Mesothelial cell of epicardium (in vitro differentiated cells): Measurements from ENCODE around the gene BMP2K. TPM values are rescaled to one million over a fixed set of nuclear protein-coding genes. Genes with fewer than 3 reads are reported as not detected.

Source experiments
- DNase-seq, 2 experiments: peaks; one replicate each; pipeline ENCODE4 v3.0.0; 2021; ENCODE audit warnings: low spot score in 2 of 2; ENCODE audit not compliant: unreplicated experiment in 2 of 2
- H3K27ac Mint-ChIP-seq: 2 replicates; pipeline ENCODE4 v1.8.0; 2021; ENCODE audit warnings: mixed read lengths
- H3K27me3 Mint-ChIP-seq: 2 replicates; pipeline ENCODE4 v1.8.0; 2021; ENCODE audit warnings: low read depth, mixed read lengths
- H3K36me3 Mint-ChIP-seq: 2 replicates; pipeline ENCODE4 v1.8.0; 2021; ENCODE audit warnings: mixed read lengths
- H3K4me1 Mint-ChIP-seq: 2 replicates; pipeline ENCODE4 v1.8.0; 2021; ENCODE audit warnings: mixed read lengths
- H3K4me3 Mint-ChIP-seq: 2 replicates; pipeline ENCODE4 v1.8.0; 2021; ENCODE audit warnings: mild to moderate bottlenecking, moderate library complexity, mixed read lengths
- H3K9me3 Mint-ChIP-seq: 2 replicates; pipeline ENCODE4 v1.8.0; 2021; ENCODE audit warnings: mixed read lengths
- total RNA-seq: library from RNA; stranded (reverse); gene quantifications from 3 replicates; pipeline ENCODE4 v1.2.1, GENCODE V29; 2021
- TF ChIP-seq, protein P1 (sequence below): fragments of 200-600 bp; sonication (generic); IDR thresholded peaks from one replicate; pipeline ENCODE4 v1.5.0; 2021; ENCODE audit warnings: antibody characterized with exemption; ENCODE audit not compliant: unreplicated experiment

Gene BMP2K
- total RNA-seq, 1 donor from 2014 or later, result 23.2 TPM

DNA sequence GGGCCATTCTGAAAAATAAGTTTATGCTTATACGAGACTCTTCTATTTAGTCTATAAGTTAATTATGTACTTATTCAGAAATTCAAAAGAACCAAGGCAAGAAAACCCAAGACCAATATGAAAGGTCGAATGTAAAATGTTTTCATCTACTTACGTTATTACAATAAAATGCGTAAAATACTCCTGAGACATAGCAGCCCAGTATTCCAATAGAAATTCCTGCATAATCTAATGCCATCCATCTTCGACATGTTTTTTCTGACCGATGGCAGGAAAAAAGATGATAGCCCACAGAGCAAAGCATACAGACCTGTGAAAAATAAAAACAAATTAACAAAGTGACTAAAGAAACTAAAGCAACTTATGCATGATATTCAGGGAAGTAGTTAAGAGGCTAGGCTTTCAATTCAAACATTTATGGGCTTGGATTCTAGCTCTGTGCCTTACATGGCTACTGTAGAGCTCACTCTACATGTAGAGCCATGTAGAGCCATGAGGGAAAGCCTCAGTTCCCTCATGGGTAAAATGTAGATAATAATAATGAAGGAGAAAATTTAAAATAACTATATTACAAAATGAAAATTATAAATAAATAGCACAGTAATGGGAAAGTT, 154.0 kb downstream of the BMP2K start:
- H3K27me3 Mint-ChIP-seq, result no peaks in the 10 kb centered on the region
- DNase-seq, result no peak
- no peak overlapping the region for H3K4me3 Mint-ChIP-seq
- H3K4me1 Mint-ChIP-seq, result no peaks in the 10 kb centered on the region
- H3K36me3 Mint-ChIP-seq, result peaks cover 25% of the 10 kb centered on the region
- no peak overlapping the region for H3K27ac Mint-ChIP-seq
- TF ChIP-seq, protein P1, sequence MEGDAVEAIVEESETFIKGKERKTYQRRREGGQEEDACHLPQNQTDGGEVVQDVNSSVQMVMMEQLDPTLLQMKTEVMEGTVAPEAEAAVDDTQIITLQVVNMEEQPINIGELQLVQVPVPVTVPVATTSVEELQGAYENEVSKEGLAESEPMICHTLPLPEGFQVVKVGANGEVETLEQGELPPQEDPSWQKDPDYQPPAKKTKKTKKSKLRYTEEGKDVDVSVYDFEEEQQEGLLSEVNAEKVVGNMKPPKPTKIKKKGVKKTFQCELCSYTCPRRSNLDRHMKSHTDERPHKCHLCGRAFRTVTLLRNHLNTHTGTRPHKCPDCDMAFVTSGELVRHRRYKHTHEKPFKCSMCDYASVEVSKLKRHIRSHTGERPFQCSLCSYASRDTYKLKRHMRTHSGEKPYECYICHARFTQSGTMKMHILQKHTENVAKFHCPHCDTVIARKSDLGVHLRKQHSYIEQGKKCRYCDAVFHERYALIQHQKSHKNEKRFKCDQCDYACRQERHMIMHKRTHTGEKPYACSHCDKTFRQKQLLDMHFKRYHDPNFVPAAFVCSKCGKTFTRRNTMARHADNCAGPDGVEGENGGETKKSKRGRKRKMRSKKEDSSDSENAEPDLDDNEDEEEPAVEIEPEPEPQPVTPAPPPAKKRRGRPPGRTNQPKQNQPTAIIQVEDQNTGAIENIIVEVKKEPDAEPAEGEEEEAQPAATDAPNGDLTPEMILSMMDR, result no peak
- H3K9me3 Mint-ChIP-seq, result no peaks in the 10 kb centered on the region

DNA sequence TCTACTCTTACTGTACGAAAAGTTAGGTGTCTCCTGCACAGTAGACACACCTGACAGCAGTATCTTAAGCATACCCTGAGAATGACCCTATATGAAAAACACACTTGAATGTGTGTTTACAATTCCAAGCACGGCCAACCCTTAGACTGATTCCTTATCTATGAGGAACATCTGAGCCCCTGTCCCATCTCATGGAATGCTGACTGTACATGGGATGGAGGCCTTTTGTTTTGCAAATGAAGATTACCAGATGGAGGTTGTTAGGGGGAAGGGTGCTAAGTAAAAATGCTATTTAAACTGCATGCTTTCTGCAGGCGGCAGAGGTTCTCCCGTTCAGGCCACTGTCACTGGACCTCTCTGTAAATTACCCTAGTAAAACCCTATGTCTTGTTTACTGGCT, 160.8 kb downstream of the BMP2K start:
- no peaks in the 10 kb centered on the region for H3K36me3 Mint-ChIP-seq
- no peak overlapping the region for H3K27ac Mint-ChIP-seq
- peaks cover 3% of the 10 kb centered on the region for H3K27me3 Mint-ChIP-seq
- no peak for DNase-seq
- H3K4me3 Mint-ChIP-seq, result no peak overlapping the region
- H3K4me1 Mint-ChIP-seq, result peaks cover 23% of the 10 kb centered on the region
- TF ChIP-seq, protein P1, result no peak
- H3K9me3 Mint-ChIP-seq, result no peaks in the 10 kb centered on the region

DNA sequence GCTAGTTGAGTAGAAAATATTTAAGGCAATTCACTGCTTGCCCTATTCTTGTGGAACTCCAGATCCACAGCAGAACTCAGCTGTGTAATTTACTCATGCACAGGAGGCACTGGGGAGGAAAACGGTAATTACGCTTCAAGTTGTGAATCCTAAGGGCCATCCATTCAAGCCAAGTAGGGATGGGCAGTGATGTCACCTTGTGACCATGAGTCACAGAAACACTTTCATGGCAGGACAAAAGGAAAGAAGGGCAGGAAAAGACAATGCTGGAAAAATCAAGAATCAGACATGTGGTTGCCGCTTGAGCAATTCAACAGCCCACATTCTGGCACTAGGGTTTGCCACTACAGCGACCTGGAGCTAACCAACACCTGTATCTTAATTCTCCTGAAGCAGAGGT, 161.7 kb downstream of the BMP2K start:
- TF ChIP-seq, protein P1, result no peak
- H3K4me1 Mint-ChIP-seq, result peaks cover 23% of the 10 kb centered on the region
- DNase-seq, result no peak
- H3K27ac Mint-ChIP-seq, result no peak overlapping the region
- peak overlapping the region; percentile 39 for H3K4me3 Mint-ChIP-seq
- H3K9me3 Mint-ChIP-seq, result no peaks in the 10 kb centered on the region
- peaks cover 9% of the 10 kb centered on the region for H3K27me3 Mint-ChIP-seq
- H3K36me3 Mint-ChIP-seq, result no peaks in the 10 kb centered on the region

DNA sequence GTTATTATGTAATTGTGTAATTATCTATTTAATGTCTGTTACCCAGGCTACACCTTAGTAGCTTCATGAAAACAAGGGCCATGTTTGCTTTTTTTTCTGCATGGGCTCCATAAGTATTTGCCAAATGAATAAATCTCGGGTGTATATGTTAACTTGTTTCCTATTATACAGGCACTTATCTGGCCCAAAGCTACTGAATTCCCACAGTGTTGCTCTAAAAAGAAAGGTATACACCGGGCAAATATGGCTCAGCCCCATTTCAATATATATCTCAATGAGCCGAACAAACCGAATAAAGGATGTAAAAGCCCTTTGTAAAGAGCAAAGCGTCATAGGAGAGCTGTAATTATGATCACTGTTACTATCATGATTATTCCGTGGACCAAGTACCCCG, 162.3 kb downstream of the BMP2K start:
- TF ChIP-seq, protein P1, result no peak
- DNase-seq, result no peak
- no peaks in the 10 kb centered on the region for H3K36me3 Mint-ChIP-seq
- peaks cover 23% of the 10 kb centered on the region for H3K4me1 Mint-ChIP-seq
- peak overlapping the region; percentile 87 for H3K4me3 Mint-ChIP-seq
- no peaks in the 10 kb centered on the region for H3K9me3 Mint-ChIP-seq
- peak overlapping the region; percentile 74 for H3K27ac Mint-ChIP-seq
- H3K27me3 Mint-ChIP-seq, result peaks cover 14% of the 10 kb centered on the region

DNA sequence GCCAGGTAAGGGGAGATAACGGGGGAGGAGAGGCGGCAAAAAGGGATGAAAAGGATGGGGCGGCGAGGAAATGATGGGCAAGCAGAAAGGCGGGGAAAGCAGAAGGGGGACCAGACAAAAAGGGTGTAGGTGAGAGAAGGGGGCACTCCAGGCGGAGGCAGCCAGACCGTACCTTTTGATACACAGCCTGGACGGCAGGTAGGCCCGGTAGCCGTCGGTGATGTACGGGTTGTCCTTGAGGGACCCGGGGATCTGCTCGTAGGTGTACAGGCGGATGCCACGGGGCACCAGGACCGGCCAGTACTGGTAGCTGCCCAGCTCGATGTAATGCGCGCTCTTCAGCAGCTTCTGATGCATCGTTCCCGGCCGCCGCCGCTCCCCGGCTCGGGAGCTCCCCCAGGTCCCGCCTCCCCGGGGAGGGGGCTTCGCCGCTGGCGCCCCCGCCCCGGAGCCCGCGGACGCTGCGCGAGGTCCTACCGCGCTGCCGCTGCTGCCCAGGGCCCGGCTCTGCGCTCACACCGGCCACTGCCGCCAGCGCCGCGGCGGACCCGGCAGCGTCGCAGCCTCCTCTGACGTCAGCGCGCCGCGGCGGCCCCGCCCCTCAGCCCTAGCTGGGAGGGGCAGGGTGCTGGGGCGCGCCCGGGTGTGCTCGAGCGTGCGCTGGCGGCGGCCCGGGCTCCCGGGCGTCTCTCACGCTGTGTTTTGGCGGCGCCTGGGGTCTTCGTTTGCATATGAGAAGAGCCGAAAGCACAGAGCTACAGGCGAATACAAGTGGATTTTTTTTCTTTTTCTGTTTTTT, 162.9 kb downstream of the BMP2K start, which contains the start of gene PAQR3:
PAQR3 (minus strand) TSS at position 571 of the 799 bp plus-strand sequence; CDS start at position 357, 214 bp downstream.
- no peaks in the 10 kb centered on the region for H3K9me3 Mint-ChIP-seq
- H3K4me3 Mint-ChIP-seq, result peak within 1 kb of the TSS; percentile 87
- DNase-seq, result peak; percentile 73 to 88
- H3K36me3 Mint-ChIP-seq, result no peaks in the 10 kb centered on the region
- peaks cover 23% of the 10 kb centered on the region for H3K4me1 Mint-ChIP-seq
- H3K27me3 Mint-ChIP-seq, result peaks cover 20% of the 10 kb centered on the region
- H3K27ac Mint-ChIP-seq, result peak within 1 kb of the TSS; percentile 74
- TF ChIP-seq, protein P1, result no peak
